Femur (tissue), 1 donor: ENCODE measurements around the gene RITA1.
A peak's percentile ranks its signal among the peaks of the same experiment; 100 is the strongest.

Experiments used
- DNase-seq: peaks from one replicate; pipeline ENCODE4 v3.0.0-alpha.2; 2017

The RITA1 gene

GRCh38 chr12:113232089-113232839 lies 46.7 kb downstream of the RITA1 start:
- DNase-seq: no peak

GRCh38 chr12:113232840-113233585 lies 47.5 kb downstream of the RITA1 start:
- DNase-seq: peak; percentile 76

- no peak for DNase-seq
Measured at GRCh38 chr12:113233967-113234366, 48.4 kb downstream of the RITA1 start.

- no peak for DNase-seq
Measured at GRCh38 chr12:113234483-113234882, 49.0 kb downstream of the RITA1 start.

GRCh38 chr12:113235976-113236375 lies 50.5 kb downstream of the RITA1 start:
- DNase-seq: no peak

- no peak for DNase-seq
Measured at GRCh38 chr12:113236539-113237399, 51.2 kb downstream of the RITA1 start.

- no peak for DNase-seq
Measured at GRCh38 chr12:113237748-113238147, 52.2 kb downstream of the RITA1 start.

- no peak for DNase-seq
Measured at GRCh38 chr12:113238309-113238708, 52.8 kb downstream of the RITA1 start.

GRCh38 chr12:113239288-113239771 lies 53.8 kb downstream of the RITA1 start:
- no peak for DNase-seq

GRCh38 chr12:113239811-113240331 lies 54.4 kb downstream of the RITA1 start:
- DNase-seq: peak; percentile 77

GRCh38 chr12:113240395-113240794 lies 54.9 kb downstream of the RITA1 start:
- DNase-seq: no peak

GRCh38 chr12:113241191-113242025 lies 55.9 kb downstream of the RITA1 start:
- DNase-seq: peak; percentile 58
